Lower leg skin (tissue), 3 donors: ENCODE results near the gene TDRD7.

Experiments
- CTCF ChIP-seq, 3 donors: fragments of 450-650 bp; IDR thresholded peaks; one replicate each; pipeline ENCODE4 v1.5.1; 2016; ENCODE audit warnings: antibody characterized with exemption in 3 of 3, mild to moderate bottlenecking in 3 of 3, moderate library complexity in 2 of 3
- POLR2A ChIP-seq, 2 donors: fragments of 450-650 bp; IDR thresholded peaks; one replicate each; pipeline ENCODE4 v1.6.1; 2016 to 2017; ENCODE audit warnings: antibody characterized with exemption in 2 of 2, mild to moderate bottlenecking in 1 of 2, moderate library complexity in 1 of 2

- TF ChIP-seq CTCF (IDR thresholded peaks at IDR 0.05) (no peak), POLR2A (IDR thresholded peaks at IDR 0.05) (no peak)
Measured at GRCh38 chr9:97462914-97463313, 51.0 kb downstream of the TDRD7 start.
